PC-9 (cell line): ENCODE data around the gene CAMTA1. TPM values are rescaled to one million over a fixed set of nuclear protein-coding genes. Genes with fewer than 3 reads are reported as not detected.

ENCODE experiments used
- BruUV-seq: library from RNA; stranded (reverse); fragments of 400-500 nt; replicated peaks from 2 replicates; lab custom pipeline; 2021; lab: Mats Ljungman, UMichigan
- CTCF ChIA-PET: fragments of 300-600 bp; sonication (Branson Sonifier 250); formaldehyde crosslinking; loops from one replicate; lab custom pipeline; 2022; ENCODE audit warnings: antibody characterized with exemption; lab: Charles Lee
- POLR2A ChIA-PET: fragments of 300-600 bp; sonication (Branson Sonifier 250); formaldehyde crosslinking; loops from one replicate; lab custom pipeline; 2022; ENCODE audit warnings: antibody characterized with exemption; ENCODE audit not compliant: unreplicated experiment; lab: Charles Lee
- DNase-seq, 2 experiments: peaks; one replicate each; pipeline versions ENCODE4 v3.0.0 to v3.0.0-alpha.2; 2015 to 2022; ENCODE audit warnings: mixed read lengths in 1 of 2
- H2AFZ ChIP-seq: fragments of 200-600 bp; sonication (generic); 2 replicates; pipeline ENCODE4 v1.8.1; 2017; ENCODE audit warnings: antibody characterized with exemption
- H3F3A ChIP-seq: fragments of 200-600 bp; sonication (generic); 2 replicates; pipeline ENCODE4 v1.8.1; 2017; ENCODE audit warnings: antibody characterized with exemption, mild to moderate bottlenecking, low read depth; ENCODE audit not compliant: insufficient read depth
- H3K27ac ChIP-seq: fragments of 200-600 bp; sonication (generic); 2 replicates; pipeline ENCODE4 v1.6.1; 2016; ENCODE audit warnings: mixed run types
- H3K27me3 ChIP-seq: fragments of 200-600 bp; sonication (generic); 2 replicates; pipeline ENCODE4 v1.6.1; 2016; ENCODE audit warnings: low read depth, mixed run types; ENCODE audit not compliant: insufficient read depth
- H3K36me3 ChIP-seq: fragments of 200-600 bp; sonication (generic); 2 replicates; pipeline ENCODE4 v1.6.1; 2016; ENCODE audit warnings: low read depth, mixed run types
- H3K4me1 ChIP-seq: fragments of 200-600 bp; sonication (generic); replicated peaks from 2 replicates; pipeline ENCODE4 v1.6.1; 2016; ENCODE audit warnings: mixed run types; ENCODE audit not compliant: insufficient read depth
- H3K4me2 ChIP-seq: fragments of 200-600 bp; sonication (generic); 2 replicates; pipeline ENCODE4 v1.6.1; 2017; ENCODE audit warnings: mixed run types
- H3K4me3 ChIP-seq: fragments of 200-600 bp; sonication (generic); 2 replicates; pipeline ENCODE4 v1.6.1; 2016; ENCODE audit warnings: mixed run types
- H3K79me2 ChIP-seq: fragments of 200-600 bp; sonication (generic); 2 replicates; pipeline ENCODE4 v1.6.1; 2017; ENCODE audit warnings: low read depth, mixed run types
- H3K9me2 ChIP-seq: fragments of 200-600 bp; sonication (generic); 2 replicates; pipeline ENCODE4 v1.8.1; 2017; ENCODE audit warnings: mild to moderate bottlenecking; ENCODE audit not compliant: insufficient read depth
- H3K9me3 ChIP-seq: fragments of 200-600 bp; sonication (generic); 2 replicates; pipeline ENCODE4 v1.8.1; 2016; ENCODE audit warnings: low read depth; ENCODE audit not compliant: insufficient read depth
- H4K20me1 ChIP-seq: fragments of 200-600 bp; sonication (generic); 2 replicates; pipeline ENCODE4 v1.8.1; 2017; ENCODE audit not compliant: insufficient read depth
- CTCF ChIP-seq: fragments of 200-600 bp; sonication (generic); conservative IDR thresholded peaks from 2 replicates; pipeline ENCODE4 v1.6.1; 2017; ENCODE audit warnings: mixed run types, antibody characterized with exemption, mild to moderate bottlenecking, moderate library complexity
- EZH2 ChIP-seq: fragments of 200-600 bp; sonication (generic); IDR thresholded peaks from 2 replicates; pipeline ENCODE4 v1.8.0; 2017; ENCODE audit warnings: antibody characterized with exemption, low read depth
- intact Hi-C: fragments of 100-400 bp; cut with micrococcal nuclease; formaldehyde crosslinking; loops from one replicate; pipeline ENCODE4 v1.10.0; 2022; ENCODE audit not compliant: unreplicated experiment
- total RNA-seq: library from RNA; stranded (reverse); gene quantifications from 2 replicates; pipeline ENCODE4 v1.2.3, GENCODE V29; 2021

The CAMTA1 gene
- total RNA-seq, 1 experiment from 2014 or later: 72.3 TPM

- Histone ChIP-seq H3K9me3 (no peaks in the 10 kb centered on the region), H2AFZ (no peak overlapping the region), H3K4me2 (no peak overlapping the region), H3K4me3 (no peak overlapping the region), H3K9me2 (no peaks in the 10 kb centered on the region), H3K4me1 (no peaks in the 10 kb centered on the region), H3K36me3 (no peaks in the 10 kb centered on the region), H3K27ac (no peak overlapping the region), H3K79me2 (no peaks in the 10 kb centered on the region), H3F3A (no peaks in the 10 kb centered on the region), H3K27me3 (peaks cover 71% of the 10 kb centered on the region), H4K20me1 (no peaks in the 10 kb centered on the region)
- ChIA-PET POLR2A (no interaction called here), CTCF (no interaction called here)
- TF ChIP-seq CTCF: no peak
- TF ChIP-seq EZH2: no peak
- intact Hi-C loops: no loop called here
- DNase-seq: no peak
- BruUV-seq: no TSS peak
Measured at GRCh38 chr1:6969106-6969505, 183.9 kb downstream of the CAMTA1 start.

GRCh38 chr1:6969762-6970161 lies 184.5 kb downstream of the CAMTA1 start:
- no peaks in the 10 kb centered on the region for H3K9me3 ChIP-seq
- H3K27ac ChIP-seq: no peak overlapping the region
- no peak for DNase-seq
- CTCF ChIA-PET: no interaction called here
- peaks cover 78% of the 10 kb centered on the region for H3K27me3 ChIP-seq
- intact Hi-C loops: no loop called here
- no peaks in the 10 kb centered on the region for H3K4me1 ChIP-seq
- no peaks in the 10 kb centered on the region for H3F3A ChIP-seq
- H3K79me2 ChIP-seq: no peaks in the 10 kb centered on the region
- no peak overlapping the region for H3K4me3 ChIP-seq
- no peaks in the 10 kb centered on the region for H3K36me3 ChIP-seq
- TF ChIP-seq EZH2 (no peak), CTCF (no peak)
- no TSS peak for BruUV-seq
- H4K20me1 ChIP-seq: no peaks in the 10 kb centered on the region
- H2AFZ ChIP-seq: no peak overlapping the region
- POLR2A ChIA-PET: no interaction called here
- H3K9me2 ChIP-seq: no peaks in the 10 kb centered on the region
- H3K4me2 ChIP-seq: no peak overlapping the region

GRCh38 chr1:6970221-6970620 lies 185.0 kb downstream of the CAMTA1 start:
- intact Hi-C loops: no loop called here
- Histone ChIP-seq H3K27ac (no peak overlapping the region), H3K9me2 (no peaks in the 10 kb centered on the region), H3K4me2 (no peak overlapping the region), H3K4me1 (no peaks in the 10 kb centered on the region), H3F3A (no peaks in the 10 kb centered on the region), H3K9me3 (no peaks in the 10 kb centered on the region), H3K79me2 (no peaks in the 10 kb centered on the region), H3K27me3 (peaks cover 78% of the 10 kb centered on the region), H4K20me1 (no peaks in the 10 kb centered on the region), H3K36me3 (no peaks in the 10 kb centered on the region), H3K4me3 (no peak overlapping the region), H2AFZ (no peak overlapping the region)
- ChIA-PET CTCF (no interaction called here), POLR2A (no interaction called here)
- BruUV-seq: no TSS peak
- TF ChIP-seq EZH2 (no peak), CTCF (no peak)
- DNase-seq: no peak
